Psoas muscle (tissue), 8 donors: ENCODE measurements around the gene SREBF2. TPM values are rescaled to one million over a fixed set of nuclear protein-coding genes. Genes with fewer than 3 reads are reported as not detected.

Experiments used
- ATAC-seq, 4 donors: fragments of 200-7000 bp; cut with Tn5 transposase; one replicate each; pipeline ENCODE4 v1.9.1; 2020; ENCODE audit warnings: moderate library complexity in 3 of 4, mild to moderate bottlenecking in 2 of 4
- DNase-seq, 2 donors: peaks; one replicate each; pipeline ENCODE4 v3.0.0-alpha.2; 2020
- H3K27ac ChIP-seq: fragments of 200-600 bp; one replicate; pipeline ENCODE4 v1.8.0; 2022
- H3K27me3 ChIP-seq, 3 donors: fragments of 200-600 bp in 1 of 3; one replicate each; pipeline versions ENCODE4 v1.6.1 to v1.8.0; 2013 to 2022; ENCODE audit warnings: low read length in 2 of 3, mild to moderate bottlenecking in 2 of 3, moderate library complexity in 1 of 3; ENCODE audit not compliant: insufficient read depth in 3 of 3
- H3K36me3 ChIP-seq, 2 donors: fragments of 200-600 bp in 1 of 2; one replicate each; pipeline versions ENCODE4 v1.6.1 to v1.8.0; 2013 to 2022; ENCODE audit warnings: low read depth in 1 of 2, mild to moderate bottlenecking in 1 of 2, moderate library complexity in 1 of 2; ENCODE audit not compliant: insufficient read depth in 1 of 2
- H3K4me1 ChIP-seq: fragments of 200-600 bp; one replicate; pipeline ENCODE4 v1.8.0; 2022
- H3K4me3 ChIP-seq: fragments of 200-600 bp; one replicate; pipeline ENCODE4 v1.8.0; 2022; ENCODE audit warnings: mild to moderate bottlenecking
- H3K9me3 ChIP-seq: fragments of 200-600 bp; one replicate; pipeline ENCODE4 v1.8.0; 2022
- CTCF ChIP-seq: fragments of 200-600 bp; IDR thresholded peaks from one replicate; pipeline ENCODE4 v1.8.0; 2022; ENCODE audit warnings: antibody characterized with exemption
- WGBS, 3 donors: extraction: QIAGEN DNeasy Blood & Tissue Kit; methylation state at CpG; one replicate each; pipeline versions ENCODE4 v1.1.6 to v1.1.7; 2013; 5-methylcytosine and 5-hydroxymethylcytosine counted together
- intact Hi-C, 2 donors: fragments of 100-400 bp; cut with DNase I; formaldehyde crosslinking; loops; one replicate each; pipeline versions ENCODE4 v1.11.0 to v1.14.2; 2022
- polyA plus RNA-seq, 3 donors: library from polyadenylated mRNA; stranded (reverse); fragments of 200-250 nt; gene quantifications; one replicate each; pipeline ENCODE4 v1.2.3, GENCODE V29; 2013
- total RNA-seq, 4 donors: library from RNA; stranded (reverse); fragmentation: NEBNext Ultra II Directional in 2 of 4; extraction: Animal tissue kit (Norgen Biotek cat#: 25700) in 2 of 4; gene quantifications; one replicate each; pipeline versions ENCODE4 v1.2.1 to v1.2.4, GENCODE V29; 2021 to 2023
- donor health status: healthy with polysubstance abuse.
- donor health status: DM: no; HTN: no; CAD: no; lungs with moderate emphysema.
- donor health status: Bipolar disorder and iron deficiency.
- donor health status: healthy.
- donor health status: DM: yes; HTN: yes; CAD: no.
- donor health status: DM: no; HTN: no; CAD: no.
- donor health status: DM: no; HTN: no; CAD: no.
- donor health status: DM: yes; HTN: yes; CAD: no.

Gene SREBF2
- total and polyA plus RNA-seq, 7 donors, result 21.0 to 47.0 (median 36.3) TPM

DNA sequence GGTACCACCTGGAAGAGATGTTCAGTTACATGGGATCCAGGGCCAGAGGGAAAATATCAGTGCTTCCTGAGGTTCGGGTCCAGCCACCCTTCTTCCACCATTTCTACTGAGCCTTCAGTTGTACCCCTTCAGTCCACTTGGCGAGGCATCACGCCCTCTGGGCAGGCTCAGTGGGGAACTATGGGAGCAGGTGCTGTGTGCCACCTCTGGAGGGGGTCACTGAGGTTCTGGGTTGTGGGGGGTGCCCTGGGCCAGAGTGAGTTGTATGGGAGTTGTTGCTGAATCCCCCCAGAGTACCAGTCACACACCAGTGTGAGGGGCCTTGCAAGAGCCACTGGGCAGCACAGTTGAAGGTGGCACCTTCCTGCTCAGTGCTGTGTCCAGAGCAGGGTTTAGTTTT lies 2.7 kb upstream of the SREBF2 start:
- DNase-seq (no peak), ATAC-seq (no peak)
- TF ChIP-seq CTCF, result no peak
- H3K27me3 ChIP-seq, result no peaks in the 10 kb centered on the region
- no peaks in the 10 kb centered on the region for H3K9me3 ChIP-seq
- intact Hi-C loops, result loop anchor here in 1 of 2 donors (10.0 kb wide), 1 partner anchor 65 kb away; no protein-coding TSS in a partner anchor
- H3K27ac ChIP-seq, result no peak overlapping the region
- H3K36me3 ChIP-seq, result no peaks in the 10 kb centered on the region
- H3K4me3 ChIP-seq, result no peak overlapping the region
- peaks cover 28% of the 10 kb centered on the region for H3K4me1 ChIP-seq
- WGBS, 3 donors, result 86 to 98% (median 96%) methylated on average over 3 of the region's 3 CpGs

GRCh38 chr22:41831383-41831782 lies 1.5 kb upstream of the SREBF2 start:
- no peak for ATAC-seq
- TF ChIP-seq CTCF, result no peak
- Histone ChIP-seq H3K27ac (peak overlapping the region; percentile 92), H3K9me3 (no peaks in the 10 kb centered on the region), H3K4me3 (no peak overlapping the region), H3K27me3 (no peaks in the 10 kb centered on the region), H3K4me1 (peaks cover 17% of the 10 kb centered on the region), H3K36me3 (peaks cover 3 to 8% of the 10 kb centered on the region in 2 donors)
- WGBS, 3 donors, result 26 to 46% (median 32%) methylated on average over 6 of the region's 6 CpGs
- DNase-seq, result peak in 1 of 2 donors; percentile 31
- intact Hi-C loops, result loop anchor here in 1 of 2 donors (10.0 kb wide), 1 partner anchor 63 kb away; no protein-coding TSS in a partner anchor

- Histone ChIP-seq H3K36me3 (peaks cover 3 to 14% of the 10 kb centered on the region in 2 donors), H3K4me3 (peak overlapping the region; percentile 78), H3K4me1 (peaks cover 10% of the 10 kb centered on the region), H3K27me3 (no peaks in the 10 kb centered on the region), H3K27ac (peak overlapping the region; percentile 92), H3K9me3 (no peaks in the 10 kb centered on the region)
- ATAC-seq (no peak), DNase-seq (no peak)
- intact Hi-C loops, result loop anchor here in 1 of 2 donors (10.0 kb wide), 1 partner anchor 63 kb away; no protein-coding TSS in a partner anchor
- 13 to 20% (median 13%) methylated on average over 17 of the region's 17 CpGs for WGBS, 3 donors
- no peak for TF ChIP-seq CTCF
Measured at GRCh38 chr22:41831828-41832552, 915 bp upstream of the SREBF2 start.

DNA sequence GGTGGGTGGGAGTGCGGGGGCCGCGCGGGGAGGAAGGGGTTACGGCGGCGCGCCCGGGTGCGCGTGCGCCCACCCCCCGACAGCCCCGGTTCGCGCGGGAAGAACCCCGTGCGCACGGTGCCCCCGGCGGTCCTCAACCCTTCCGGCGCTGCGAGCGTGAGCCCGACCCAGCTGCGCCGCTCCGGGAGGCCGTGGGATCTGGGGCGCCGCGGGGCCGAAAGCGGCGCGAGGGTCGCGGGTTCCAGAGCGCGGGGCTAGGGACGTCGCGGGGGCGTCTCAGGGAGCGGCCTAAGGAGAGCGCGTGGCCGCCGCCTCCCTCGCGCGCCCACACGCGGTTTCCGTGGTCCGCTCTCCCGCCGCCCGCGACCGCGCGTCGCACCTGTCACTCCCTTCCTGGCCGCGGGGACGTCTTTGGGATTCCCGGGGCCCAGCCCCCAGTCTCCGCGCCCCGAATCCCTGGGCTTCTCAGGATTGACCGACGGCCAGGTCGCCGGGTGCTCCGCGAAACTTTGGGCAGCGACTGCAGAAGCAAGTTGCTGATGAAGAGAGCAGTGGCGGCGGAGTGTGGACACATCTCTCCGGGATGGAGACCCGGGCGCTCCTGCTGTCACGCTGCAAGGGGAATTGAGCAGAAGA lies 582 bp downstream of the SREBF2 start:
- ATAC-seq (peak; percentile 28 to 43 (median 36)), DNase-seq (peak; percentile 54 to 73)
- Histone ChIP-seq H3K4me1 (no peaks in the 10 kb centered on the region), H3K4me3 (peak overlapping the region; percentile 78), H3K27me3 (no peaks in the 10 kb centered on the region), H3K36me3 (peaks cover 3 to 17% of the 10 kb centered on the region in 2 donors), H3K9me3 (no peaks in the 10 kb centered on the region), H3K27ac (peak overlapping the region; percentile 92)
- intact Hi-C loops, result loop anchor here in 1 of 2 donors (10.0 kb wide), 1 partner anchor 61 kb away; no protein-coding TSS in a partner anchor
- TF ChIP-seq CTCF, result no peak
- WGBS, 3 donors, result 1 to 2% (median 1%) methylated on average over 51 to 86 of the region's 86 CpGs
